Measurements from ENCODE around the gene DIS3L2. TPM values are rescaled to one million over a fixed set of nuclear protein-coding genes. Genes with fewer than 3 reads are reported as not detected.
"Not testable (repeated sequence)": the region's sequence is repeated elsewhere in the genome, so short reads cannot be mapped to it uniquely, and the experiment has no call there.

Gene DIS3L2
- total RNA-seq, 1 donor from 2014 or later = 23.7 TPM

DNA sequence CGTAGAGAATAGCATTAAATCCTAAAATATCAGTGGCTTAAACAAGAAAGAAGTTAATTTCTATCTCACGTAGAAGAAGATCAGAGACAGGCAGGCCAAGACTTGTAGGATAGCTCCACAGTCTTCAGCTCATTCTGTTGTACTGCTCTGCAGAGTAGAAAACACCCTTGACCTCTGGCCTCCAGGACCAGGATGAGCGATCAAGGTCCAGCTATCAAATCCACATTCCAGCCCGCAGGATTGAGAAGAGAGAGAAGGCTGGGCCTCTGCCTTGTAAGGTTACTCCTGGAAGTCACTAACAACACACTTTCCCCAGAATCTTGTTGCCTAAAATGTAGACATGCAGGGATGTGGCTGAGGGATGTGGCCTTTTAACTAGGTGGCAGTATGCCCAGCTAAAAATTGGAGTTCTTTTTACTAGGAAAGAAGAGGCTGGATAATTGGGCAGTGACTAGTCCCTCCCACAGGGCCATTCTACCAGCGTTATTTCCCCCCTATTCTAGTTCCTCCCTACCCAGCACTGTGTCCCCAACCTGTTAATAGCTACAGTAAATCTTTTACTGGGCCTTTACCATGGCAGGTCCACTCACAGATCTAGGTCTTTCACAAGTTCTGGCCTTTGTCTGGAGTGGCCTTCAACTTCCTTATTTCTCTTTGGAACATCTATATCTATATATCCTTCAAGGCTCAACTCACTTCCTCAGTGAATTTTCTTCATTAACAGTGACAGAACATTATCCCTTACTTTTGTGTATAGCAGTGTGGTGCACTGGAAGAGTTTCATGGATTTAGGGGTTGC, 165.0 kb downstream of the DIS3L2 start:
- DNase-seq = no peak

DNA sequence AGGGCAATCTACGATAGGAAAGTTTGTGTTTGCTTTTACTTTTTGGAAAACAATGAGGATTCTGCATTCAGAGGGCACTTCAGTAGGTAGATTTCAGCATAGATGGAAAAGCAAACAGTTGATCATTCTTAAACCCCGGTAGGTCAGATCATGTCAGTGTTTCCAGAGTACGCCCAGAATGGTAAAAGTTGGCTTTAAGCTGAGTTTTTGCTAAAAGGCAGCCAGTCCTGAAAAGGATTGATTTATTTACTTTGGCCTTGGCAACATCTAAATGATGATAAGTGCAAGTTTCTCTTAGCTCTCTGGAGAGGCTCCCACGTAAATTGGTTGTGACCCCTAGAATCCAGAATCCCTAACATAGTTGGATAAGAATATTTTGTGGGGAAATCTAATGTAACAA, 168.0 kb downstream of the DIS3L2 start:
- DNase-seq = no peak

DNA sequence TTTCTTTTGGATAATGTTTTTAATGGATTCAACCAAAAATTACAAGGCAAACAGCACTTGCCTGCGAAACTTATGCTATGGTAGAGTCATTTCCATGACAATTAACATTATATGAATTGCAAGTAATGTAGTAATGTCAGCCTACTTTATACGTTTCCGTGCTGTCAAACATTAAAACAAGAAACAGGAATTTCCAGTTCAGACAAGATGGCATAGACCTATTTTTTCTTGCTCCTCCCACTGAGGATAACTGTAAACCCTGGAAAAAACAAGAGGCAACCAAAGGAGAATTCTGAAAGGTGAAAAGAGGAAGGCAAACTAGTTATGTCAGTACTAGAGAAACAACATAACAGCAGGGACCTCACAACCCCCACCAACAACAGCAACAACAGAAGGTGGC, 170.7 kb downstream of the DIS3L2 start:
- no peak for DNase-seq

DNA sequence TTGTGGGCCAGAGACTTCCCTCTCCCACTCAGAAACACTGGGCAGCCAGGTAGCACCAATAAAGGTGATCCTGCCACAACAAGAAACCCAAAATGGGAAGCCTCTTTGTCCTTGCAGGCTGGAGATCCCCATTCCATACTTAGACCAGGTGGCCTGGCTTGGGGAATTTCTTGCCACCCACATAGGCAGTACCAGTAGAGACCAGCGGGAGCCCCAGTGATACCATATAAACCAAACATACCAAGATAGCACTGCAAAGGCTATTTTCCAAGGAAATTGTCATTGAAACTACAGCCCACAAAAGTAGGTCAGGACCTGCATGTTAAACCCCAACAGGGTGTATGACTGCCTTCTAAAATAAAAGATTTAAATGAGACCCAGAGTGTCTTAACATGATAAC, 171.6 kb downstream of the DIS3L2 start:
- DNase-seq = peak; percentile 49

DNA sequence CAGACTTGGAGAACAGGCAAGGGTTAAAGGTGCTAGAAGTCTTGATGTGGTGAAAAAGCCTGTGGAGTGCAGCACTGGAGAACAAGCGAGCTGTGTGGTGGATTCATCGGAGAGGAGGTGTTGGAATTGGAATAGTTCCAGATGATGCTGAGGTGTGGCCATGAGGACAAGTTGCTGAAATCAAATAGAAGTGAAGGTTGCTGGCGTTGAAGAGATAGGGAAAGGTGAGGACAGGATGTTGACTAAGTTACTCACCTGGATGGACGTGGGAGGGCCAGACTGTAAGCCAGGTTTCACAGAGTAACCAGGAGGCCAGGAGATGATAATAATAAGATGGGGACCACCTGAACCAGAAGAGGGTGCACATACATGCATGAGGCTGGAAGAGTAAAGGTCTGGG, 173.4 kb downstream of the DIS3L2 start:
- DNase-seq = no peak

DNA sequence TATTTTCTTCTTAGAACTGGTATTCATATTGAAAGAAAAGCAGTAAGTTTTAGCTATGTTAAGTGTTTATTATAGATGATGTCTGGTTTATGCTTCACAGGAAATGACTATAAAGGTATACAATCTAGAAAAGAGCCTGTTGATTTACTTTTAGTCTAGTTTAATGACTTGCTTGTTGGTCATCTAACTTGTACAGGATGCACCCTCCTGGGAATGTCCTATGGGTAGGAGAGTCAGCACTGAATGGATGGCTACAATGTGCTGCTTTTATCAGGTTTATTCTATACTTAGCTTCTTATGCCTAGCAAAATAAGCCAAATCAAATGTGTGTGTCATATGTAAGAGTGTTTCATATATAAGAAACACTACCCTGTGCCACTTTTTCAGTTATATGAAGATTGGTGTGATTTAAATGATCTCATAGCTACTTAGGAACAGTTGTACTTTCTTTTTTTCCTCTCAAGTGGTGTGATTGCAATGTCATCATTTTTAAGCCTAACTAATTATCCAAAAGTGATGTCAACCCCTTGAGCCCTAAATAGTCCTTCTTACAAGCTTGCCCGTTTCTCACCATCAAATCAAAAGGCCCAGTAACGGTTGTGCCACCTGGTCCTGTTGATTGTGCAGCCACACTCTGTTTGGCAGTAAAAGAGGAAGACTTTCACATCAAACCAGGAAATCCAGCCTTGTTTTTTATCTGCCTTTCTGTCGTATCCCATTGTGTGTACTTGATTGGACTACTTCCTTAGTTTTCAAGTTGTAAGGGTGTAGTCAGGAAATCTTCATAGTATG, 176.0 kb downstream of the DIS3L2 start:
- DNase-seq = peak; percentile 82

DNA sequence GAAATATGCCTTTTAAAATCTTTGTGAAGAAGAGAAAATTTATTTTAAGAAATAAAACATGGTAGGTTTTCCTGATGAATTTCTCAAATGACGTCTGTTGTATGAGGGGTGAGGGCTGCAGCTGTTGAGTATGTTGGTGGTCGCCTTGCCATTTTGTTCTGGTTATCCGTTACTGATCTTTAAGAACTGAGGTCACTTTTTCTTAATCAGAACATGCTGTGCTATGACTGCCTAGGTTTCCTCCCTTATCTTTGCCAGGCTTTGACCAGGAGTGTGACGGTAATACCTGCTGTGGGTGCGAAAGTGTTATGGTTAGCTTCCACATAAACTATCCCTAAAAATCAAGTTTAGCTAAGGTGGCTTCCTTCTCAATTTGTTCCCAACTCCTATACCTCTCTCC, 176.9 kb downstream of the DIS3L2 start:
- peak; percentile 4 for DNase-seq

DNA sequence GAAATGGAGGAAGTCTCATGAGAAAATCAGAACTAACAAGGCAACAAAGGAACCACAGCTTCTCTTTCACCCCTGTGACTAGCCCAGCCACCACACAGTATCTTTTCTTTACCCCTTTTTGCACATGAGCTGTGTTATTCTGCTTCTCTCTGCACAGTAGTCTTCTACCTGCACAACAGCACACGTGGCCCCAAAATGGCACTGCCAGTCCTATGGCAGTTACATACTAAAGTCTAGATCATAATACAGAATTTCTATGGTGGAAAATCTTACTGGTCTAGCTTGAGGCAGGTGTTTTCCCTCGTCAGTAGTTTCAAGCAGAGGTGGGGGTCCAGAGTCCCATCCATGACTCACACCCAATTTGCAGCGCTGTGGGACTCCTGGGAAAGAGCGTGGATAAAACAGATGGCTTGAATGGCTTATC, 177.7 kb downstream of the DIS3L2 start:
- no peak for DNase-seq

DNA sequence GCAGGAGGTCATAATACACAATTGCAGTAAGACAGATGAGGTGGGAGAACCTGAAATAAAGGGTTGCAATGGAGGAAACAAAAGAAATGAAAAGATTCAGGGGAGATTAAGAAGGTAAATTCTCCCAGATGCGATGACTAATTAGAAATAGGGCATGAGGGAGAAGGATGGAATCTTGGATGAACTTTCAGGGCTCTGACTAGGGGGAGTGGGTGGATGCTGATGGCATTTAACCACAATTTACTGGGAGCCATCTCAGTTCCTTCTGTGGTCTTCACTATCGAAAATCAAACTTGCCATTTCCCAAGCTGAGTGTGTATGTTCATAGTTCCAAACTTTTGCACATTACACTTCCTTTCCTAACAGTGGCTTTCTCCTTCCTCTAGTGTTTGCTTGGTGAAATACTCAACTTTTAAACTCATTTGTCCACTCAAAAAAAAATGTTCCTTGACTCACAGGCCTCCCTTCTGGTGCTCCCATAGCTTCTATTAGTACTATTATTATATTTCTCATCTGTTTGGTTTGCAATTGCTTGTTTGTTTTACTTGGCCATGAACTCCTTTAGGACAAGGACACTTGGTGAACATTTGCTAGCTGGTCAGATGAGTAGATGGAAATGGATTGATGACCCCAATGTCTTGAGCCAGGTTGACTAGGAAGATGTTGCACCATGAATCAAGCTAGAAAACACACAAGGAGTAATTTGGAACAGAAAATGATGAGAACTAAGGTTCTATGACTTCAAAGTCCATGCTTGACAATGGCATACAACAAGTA, 178.5 kb downstream of the DIS3L2 start:
- DNase-seq = no peak

DNA sequence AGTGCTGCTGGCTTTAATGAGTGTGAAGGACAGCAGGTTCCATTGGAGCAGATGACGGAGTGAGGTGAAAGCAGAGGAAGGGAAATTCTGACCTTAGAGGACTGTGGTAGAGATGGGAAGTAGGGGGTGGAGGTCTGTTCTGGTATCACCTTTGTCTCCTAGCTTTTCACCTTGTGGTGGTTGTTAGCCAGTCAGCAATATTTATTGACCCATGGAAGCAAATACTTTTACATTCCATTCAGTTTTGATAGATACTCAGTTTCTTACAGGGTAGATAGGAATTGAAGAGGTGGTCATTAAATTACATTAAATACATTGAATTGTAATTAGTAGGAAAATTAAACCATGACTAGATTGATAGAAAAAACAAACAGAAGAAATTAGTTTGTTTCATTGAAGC, 180.1 kb downstream of the DIS3L2 start:
- no peak for DNase-seq

DNA sequence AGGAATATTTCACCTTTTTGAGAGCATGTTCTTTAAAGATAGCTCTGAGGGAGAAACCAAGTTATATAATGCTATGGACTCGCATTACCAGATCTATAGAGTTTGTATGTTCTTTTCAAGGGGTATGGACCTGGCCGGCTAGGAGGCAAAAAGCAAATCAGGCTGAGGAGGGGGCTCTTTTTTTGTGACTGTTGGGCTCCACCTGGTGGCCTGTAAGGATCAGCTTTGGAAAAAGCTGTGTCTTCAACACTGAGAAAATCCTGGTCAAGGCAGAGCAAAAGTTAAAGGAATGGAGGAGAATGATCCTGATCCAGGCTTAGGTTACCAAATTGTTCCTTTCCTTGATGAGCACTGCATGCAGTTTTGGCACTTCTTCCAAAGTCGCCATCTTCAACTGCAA, 180.5 kb downstream of the DIS3L2 start:
- peak; percentile 65 for DNase-seq

DNA sequence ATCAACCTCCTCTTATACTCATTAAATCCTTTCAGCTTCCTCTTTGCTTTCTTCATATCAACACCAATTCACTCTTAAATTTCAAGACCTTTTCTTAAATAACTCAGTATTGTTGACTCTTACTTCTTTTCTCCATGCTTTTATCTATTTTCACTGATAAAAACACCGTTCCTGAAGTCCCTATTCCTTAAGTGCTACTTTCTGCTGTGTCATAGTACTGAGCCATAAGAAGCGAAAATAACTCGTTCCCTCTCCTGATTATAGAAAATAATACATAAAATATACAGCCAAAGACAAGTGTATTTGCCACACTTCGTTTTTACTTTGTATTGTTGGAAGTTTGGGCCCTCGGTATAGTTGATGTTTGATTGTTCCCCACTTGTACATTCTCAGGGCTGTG, 181.0 kb downstream of the DIS3L2 start:
- DNase-seq = no peak

DNA sequence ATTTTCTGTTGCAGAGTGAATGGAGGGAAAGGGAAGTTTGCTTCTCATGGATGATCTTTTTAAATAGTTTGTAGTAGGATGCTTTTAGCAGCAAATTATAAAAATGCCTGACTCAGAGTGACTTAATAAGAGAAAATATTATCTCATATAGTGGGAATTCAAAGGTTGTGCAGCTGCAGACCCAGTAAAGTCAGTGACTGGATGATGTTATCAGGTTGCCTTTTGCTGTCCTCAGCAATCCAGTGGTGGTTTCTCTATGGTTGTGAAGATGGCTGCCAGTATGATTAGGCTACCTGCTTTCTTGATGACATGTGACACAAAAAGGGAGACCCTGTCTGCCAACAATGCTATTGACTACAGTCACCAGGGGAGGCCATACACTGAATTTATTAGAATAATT, 184.8 kb downstream of the DIS3L2 start:
- DNase-seq = no peak

DNA sequence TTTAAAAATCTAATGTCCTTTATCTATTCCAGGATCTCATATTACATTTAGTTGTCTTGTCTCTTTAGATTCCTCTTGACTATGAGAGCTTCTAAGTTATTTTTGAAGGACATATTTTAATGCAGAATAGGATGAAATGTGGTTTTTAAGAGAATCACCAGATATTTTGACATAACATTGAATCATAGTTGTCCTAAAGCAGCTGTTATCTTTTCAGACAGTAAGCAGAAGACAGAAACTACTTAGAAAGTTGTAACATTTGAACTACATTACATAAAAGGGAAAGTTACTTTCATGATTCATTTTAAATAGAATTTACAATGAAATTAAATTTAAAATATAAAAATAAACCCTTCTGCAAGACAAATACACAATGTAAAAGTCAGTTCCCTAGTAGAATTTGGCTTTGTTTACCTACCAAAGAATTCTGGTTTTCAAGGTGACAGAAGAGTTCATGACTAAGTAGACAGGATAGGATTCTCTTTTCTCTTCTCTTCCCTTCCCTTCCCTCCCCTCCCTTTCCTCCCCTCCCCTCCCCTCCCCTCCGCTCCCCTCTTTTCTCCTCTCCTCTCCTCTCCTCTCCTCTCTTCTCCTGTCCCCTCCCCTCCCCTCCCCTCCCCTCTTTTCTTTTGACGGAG, 186.0 kb downstream of the DIS3L2 start:
- DNase-seq = no peak

DNA sequence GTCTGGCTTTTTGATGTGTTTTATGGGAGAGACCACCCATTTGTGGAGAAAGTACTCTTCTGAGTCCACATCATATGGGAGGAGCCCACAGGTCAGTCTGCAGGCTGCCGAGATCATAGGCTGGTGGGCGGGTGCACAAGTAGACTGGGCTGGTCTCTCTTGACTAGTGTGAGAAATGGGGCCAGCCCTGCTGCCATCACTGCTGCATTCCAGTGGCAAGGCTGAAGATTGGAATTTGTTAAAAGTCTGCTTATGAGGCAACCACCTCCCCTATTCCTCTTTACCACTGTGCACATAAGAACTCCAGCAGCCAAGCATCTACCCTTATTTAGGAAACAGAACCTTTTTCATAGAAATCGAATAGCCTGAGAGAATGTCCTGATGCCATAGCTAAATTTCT, 200.7 kb downstream of the DIS3L2 start:
- DNase-seq = no peak

DNA sequence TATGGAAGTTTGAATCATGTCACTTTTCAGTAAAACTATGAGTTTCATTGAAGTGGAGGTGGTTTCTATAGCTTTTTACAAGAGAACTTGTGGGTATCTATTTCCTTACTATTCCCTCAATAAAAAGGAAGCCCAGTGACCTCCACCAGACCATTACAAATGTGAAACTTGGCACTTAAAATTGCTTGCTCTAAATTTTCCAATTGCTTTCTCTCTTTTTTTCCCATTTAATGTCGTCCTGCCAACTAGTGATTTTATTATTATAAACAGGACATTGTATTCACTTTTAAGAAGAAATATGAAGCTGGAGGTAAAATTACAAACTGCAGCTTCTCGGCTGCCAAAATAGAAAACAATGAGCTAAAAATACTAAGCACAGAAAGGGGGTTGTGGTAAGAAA, 208.9 kb downstream of the DIS3L2 start:
- DNase-seq = peak; percentile 45

DNA sequence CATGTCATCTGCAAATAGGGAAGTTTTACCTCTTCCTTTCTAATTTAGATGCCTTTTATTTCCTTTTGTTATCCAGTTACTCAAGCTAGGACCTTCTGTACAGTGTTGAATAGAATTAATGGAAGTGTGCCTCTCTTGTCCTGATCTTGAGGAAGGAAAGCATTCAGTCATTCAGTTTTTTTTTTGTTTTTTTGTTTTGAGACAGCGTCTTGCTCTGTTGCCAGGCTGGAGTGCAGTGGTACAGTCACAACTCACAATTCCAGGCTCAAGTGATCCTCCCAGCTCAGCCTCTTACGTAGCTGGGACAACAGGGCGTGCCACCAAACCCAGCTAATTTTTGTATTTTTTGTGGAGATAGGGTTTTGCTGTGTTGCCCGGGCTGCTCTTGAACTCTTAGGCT, 213.1 kb downstream of the DIS3L2 start:
- peak; percentile 83 for DNase-seq

DNA sequence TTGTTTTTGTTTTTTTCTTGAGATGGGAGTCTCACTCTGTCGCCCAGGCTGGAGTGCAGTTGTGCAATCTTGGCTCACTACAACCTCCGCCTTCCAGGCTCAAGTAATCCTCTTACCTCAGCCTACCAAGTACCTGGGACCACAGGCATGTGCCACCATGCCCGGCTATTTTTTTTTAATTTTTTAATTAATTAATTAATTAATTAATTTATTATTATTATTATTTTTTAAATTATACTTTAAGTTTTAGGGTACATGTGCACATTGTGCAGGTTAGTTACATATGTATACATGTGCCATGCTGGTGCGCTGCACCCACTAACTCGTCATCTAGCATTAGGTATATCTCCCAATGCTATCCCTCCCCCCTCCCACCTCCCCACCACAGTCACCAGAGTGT, 215.1 kb downstream of the DIS3L2 start:
- DNase-seq = not testable (repeated sequence)

DNA sequence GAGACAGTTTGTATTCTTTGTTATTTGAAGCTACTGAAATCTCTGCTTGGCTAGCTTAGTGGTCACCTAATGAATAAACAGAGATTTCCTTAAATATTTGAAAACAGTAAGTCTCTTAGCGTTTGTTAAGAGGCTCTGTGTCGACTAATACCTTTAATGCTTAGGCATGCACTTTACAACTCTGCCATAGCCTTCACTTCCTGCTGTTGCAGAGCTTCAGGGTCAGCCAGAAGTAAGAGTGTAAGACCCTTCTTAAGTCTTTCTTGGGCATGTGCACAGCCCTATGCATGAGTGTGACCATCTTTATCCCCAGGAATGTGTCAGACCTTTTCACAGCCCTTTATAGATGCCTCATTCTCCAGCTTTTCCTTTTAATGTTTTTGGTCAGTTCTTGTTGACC, 221.8 kb downstream of the DIS3L2 start:
- DNase-seq = no peak

DNA sequence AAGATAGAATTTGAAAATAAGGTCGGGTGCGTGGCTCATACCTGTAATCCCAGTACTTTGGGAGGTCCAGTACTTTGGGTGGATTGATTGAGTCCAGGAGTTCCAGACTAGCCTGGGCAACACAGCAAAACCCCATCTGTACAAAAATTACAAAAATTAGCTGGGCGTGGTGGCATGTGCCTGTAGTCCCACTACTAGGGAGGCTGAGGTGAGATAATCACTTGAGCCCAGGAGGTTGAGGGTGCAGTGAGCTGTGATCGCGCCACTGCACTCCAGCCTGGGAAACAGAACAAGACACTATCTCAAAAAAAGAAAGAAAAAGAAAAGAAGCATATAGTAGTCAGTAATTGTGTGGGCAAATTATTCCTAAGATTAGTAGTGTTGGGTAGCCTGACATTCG, 222.8 kb downstream of the DIS3L2 start:
- DNase-seq = no peak

DNA sequence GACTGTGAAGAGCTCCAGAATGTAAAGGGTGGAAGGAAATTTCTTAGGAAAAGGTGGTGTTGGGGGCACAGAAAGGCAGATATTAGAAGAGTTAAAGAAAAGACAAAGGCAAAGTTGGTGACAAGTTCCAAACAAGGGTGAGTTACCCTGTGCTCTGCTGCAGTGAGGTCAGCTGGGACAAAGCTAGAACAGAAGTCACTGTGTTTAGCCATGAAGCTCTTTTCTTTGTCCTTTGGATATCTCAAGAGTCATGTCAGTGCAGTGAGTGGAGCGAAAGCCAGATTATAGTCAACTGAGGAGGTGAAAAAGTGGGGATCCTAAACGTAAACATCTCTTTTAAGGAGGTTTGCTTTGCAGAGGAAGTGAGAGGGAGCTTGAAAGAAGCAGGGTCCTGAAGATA, 229.3 kb downstream of the DIS3L2 start:
- DNase-seq = no peak

DNA sequence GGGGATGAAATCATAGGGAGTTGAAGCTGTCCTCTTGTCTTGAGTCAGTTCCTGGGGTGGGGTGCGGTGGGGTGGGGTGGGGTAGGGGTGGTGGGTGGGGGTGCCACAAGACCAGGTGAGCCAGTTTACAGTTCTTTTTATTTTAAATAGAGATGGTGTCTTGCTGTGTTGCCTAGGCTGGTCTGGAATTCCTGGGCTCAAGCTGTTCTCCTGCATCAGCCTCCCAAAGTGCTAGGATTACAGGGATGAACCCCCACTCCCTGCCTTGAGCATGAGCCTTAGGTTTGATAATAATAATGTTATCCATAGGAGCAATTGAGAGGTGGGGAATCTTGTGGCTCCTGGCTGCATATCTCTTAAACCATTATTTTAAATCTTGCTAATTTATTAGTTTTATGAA, 234.0 kb downstream of the DIS3L2 start:
- no peak for DNase-seq

DNA sequence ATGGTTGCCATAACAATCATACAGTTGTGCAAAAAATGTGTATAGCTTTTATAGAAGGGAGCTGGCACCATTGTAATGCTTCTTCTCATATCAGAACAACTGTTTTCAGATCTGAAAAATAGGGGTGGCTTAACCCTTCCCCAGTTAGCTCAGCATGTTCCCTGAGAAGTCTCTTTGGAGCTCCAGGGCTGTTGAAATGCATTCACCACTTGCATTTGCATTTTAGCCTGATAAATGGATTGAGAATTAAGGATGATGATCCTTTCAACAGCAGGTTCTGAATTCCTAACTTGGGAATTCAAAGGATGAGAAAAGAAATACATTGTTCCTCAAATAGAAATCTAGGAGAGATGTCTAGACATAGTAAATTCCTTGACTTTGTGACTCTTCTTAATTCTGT, 235.3 kb downstream of the DIS3L2 start:
- DNase-seq = no peak
